Testis (tissue), 3 donors: ENCODE data around the gene WDR12. TPM values are rescaled to one million over a fixed set of nuclear protein-coding genes. Genes with fewer than 3 reads are reported as not detected.
"Not testable (repeated sequence)": the region's sequence is repeated elsewhere in the genome, so short reads cannot be mapped to it uniquely, and the experiment has no call there.

Source experiments
- DNase-seq: peaks from one replicate; pipeline ENCODE4 v3.0.0-alpha.2; 2019
- H3K27ac ChIP-seq, 2 donors: fragments of 200-600 bp; sonication (generic); one replicate each; pipeline ENCODE4 v1.5.1; 2019
- H3K27me3 ChIP-seq: fragments of 200-600 bp; sonication (generic); one replicate; pipeline ENCODE4 v1.5.1; 2019
- H3K36me3 ChIP-seq: fragments of 200-600 bp; sonication (generic); one replicate; pipeline ENCODE4 v1.5.1; 2017; ENCODE audit warnings: low read depth; ENCODE audit errors: missing control alignments
- H3K4me1 ChIP-seq: fragments of 200-600 bp; sonication (generic); one replicate; pipeline ENCODE4 v1.5.1; 2019
- H3K4me3 ChIP-seq, 2 donors: fragments of 200-600 bp; sonication (generic); one replicate each; pipeline ENCODE4 v1.5.1; 2017 to 2019
- H3K9me3 ChIP-seq: fragments of 200-600 bp; sonication (generic); one replicate; pipeline ENCODE4 v1.5.1; 2017
- CTCF ChIP-seq, 3 experiments: fragments of 450-650 bp in 2 of 3; fragments of 200-600 bp in 1 of 3; sonication (generic) in 1 of 3; IDR thresholded peaks; one replicate each; pipeline ENCODE4 v1.5.1; 2016 to 2019; ENCODE audit warnings: antibody characterized with exemption in 3 of 3, mild to moderate bottlenecking in 2 of 3, moderate library complexity in 1 of 3
- POLR2A ChIP-seq: fragments of 450-650 bp; IDR thresholded peaks from one replicate; pipeline ENCODE4 v1.6.1; 2017; ENCODE audit warnings: antibody characterized with exemption, mild to moderate bottlenecking, moderate library complexity
- WGBS, 2 donors: methylation state at CpG; one replicate each; pipeline ENCODE4 v1.1.5; 2018; 5-methylcytosine and 5-hydroxymethylcytosine counted together
- intact Hi-C: fragments of 100-400 bp; cut with DNase I; formaldehyde crosslinking; loops from one replicate; pipeline ENCODE4 v1.15.1; 2023; ENCODE audit warnings: low total_unique reads
- polyA plus RNA-seq: library from polyadenylated mRNA; stranded (reverse); fragments of 350-450 nt; fragmentation: Illumina TruSeq; extraction: RNeasy Lipid Tissue Mini Kit (QIAGEN cat#74804); gene quantifications from one replicate; pipeline ENCODE4 v1.2.3, GENCODE V29; 2014; ENCODE audit warnings: low read depth, low replicate concordance; ENCODE audit not compliant: insufficient read depth
- total RNA-seq, 2 donors: library from RNA; depleted of rRNA; stranded (reverse); fragments of >200 nt; gene quantifications; one replicate each; pipeline ENCODE4 v1.2.3, GENCODE V29; 2016

Gene WDR12
- total and polyA plus RNA-seq, 3 donors from 2014 or later: 17.1 to 64.7 (median 17.2) TPM

- 0 to 1% methylated on average over 36 to 73 of the region's 93 CpGs for WGBS, 2 donors
- Histone ChIP-seq H3K4me1 (no peaks in the 10 kb centered on the region), H3K36me3 (no peaks in the 10 kb centered on the region), H3K4me3 (peak within 1 kb of the TSS; percentile 89 to 90), H3K27me3 (no peaks in the 10 kb centered on the region), H3K9me3 (no peaks in the 10 kb centered on the region), H3K27ac (peak within 1 kb of the TSS; percentile 89 to 93)
- intact Hi-C loops: no loop called here
- TF ChIP-seq CTCF (IDR thresholded peaks at IDR 0.05) (no peak), POLR2A (no peak)
- DNase-seq: peak; percentile 80
Measured at GRCh38 chr2:202871300-202872141, 40.0 kb downstream of the WDR12 start, which contains the start of gene ICA1L. Gene ICA1L, minus strand, starts transcription at chr2:202871766. Its CDS starts 42,757 bp downstream, at chr2:202829009.

- no peaks in the 10 kb centered on the region for H3K27me3 ChIP-seq
- WGBS, 2 donors: 1 to 2% methylated on average over 37 of the region's 37 CpGs
- peak overlapping the region; percentile 89 to 93 for H3K27ac ChIP-seq
- no peaks in the 10 kb centered on the region for H3K36me3 ChIP-seq
- TF ChIP-seq CTCF (IDR thresholded peaks at IDR 0.05) (peak in 2 of 3 experiments; percentile 18 to 28), POLR2A (no peak)
- DNase-seq: peak; percentile 82
- H3K4me3 ChIP-seq: peak overlapping the region; percentile 89 to 90
- intact Hi-C loops: no loop called here
- no peaks in the 10 kb centered on the region for H3K4me1 ChIP-seq
- no peaks in the 10 kb centered on the region for H3K9me3 ChIP-seq
Measured at GRCh38 chr2:202870431-202871299, 40.8 kb downstream of the WDR12 start.

GRCh38 chr2:202861987-202862386 is 49.5 kb downstream of the WDR12 start:
- intact Hi-C loops: no loop called here
- Histone ChIP-seq H3K4me3 (no peak overlapping the region), H3K36me3 (no peaks in the 10 kb centered on the region), H3K9me3 (no peaks in the 10 kb centered on the region), H3K4me1 (no peaks in the 10 kb centered on the region), H3K27me3 (no peaks in the 10 kb centered on the region), H3K27ac (no peak overlapping the region)
- TF ChIP-seq POLR2A: no peak
- no peak for TF ChIP-seq CTCF (IDR thresholded peaks at IDR 0.05)
- no peak for DNase-seq
- WGBS, 2 donors: 95 to 98% methylated on average over 3 of the region's 3 CpGs

GRCh38 chr2:202858601-202859000 is 52.9 kb downstream of the WDR12 start:
- WGBS, 2 donors: 85 to 90% methylated on average over 3 of the region's 3 CpGs
- intact Hi-C loops: no loop called here
- TF ChIP-seq CTCF (IDR thresholded peaks at IDR 0.05): no peak
- DNase-seq: no peak
- Histone ChIP-seq H3K9me3 (no peaks in the 10 kb centered on the region), H3K4me3 (no peak overlapping the region), H3K4me1 (no peaks in the 10 kb centered on the region), H3K27me3 (no peaks in the 10 kb centered on the region), H3K36me3 (no peaks in the 10 kb centered on the region), H3K27ac (no peak overlapping the region)

- intact Hi-C loops, H3K36me3 ChIP-seq, H3K27me3 ChIP-seq, H3K27ac ChIP-seq, H3K9me3 ChIP-seq, H3K4me3 ChIP-seq, H3K4me1 ChIP-seq, DNase-seq: not testable (repeated sequence)
- WGBS, 2 donors: 20 to 85% methylated on average over 1 to 3 of the region's 3 CpGs
Measured at GRCh38 chr2:202849343-202849742, 62.1 kb downstream of the WDR12 start.
